Fibroblast of the aortic adventitia (primary cell): ENCODE data around the gene MCTP1. TPM values are rescaled to one million over a fixed set of nuclear protein-coding genes. Genes with fewer than 3 reads are reported as not detected.

Source experiments
- DNase-seq: peaks from one replicate; pipeline ENCODE4 v3.0.0-alpha.2; 2010; ENCODE audit warnings: low read depth
- H3K4me3 ChIP-seq: 2 replicates; pipeline ENCODE4 v1.5.1; 2011; ENCODE audit warnings: low read depth, mild to moderate bottlenecking, control low read depth, low read length, moderate library complexity
- CTCF ChIP-seq: IDR thresholded peaks from 2 replicates; pipeline ENCODE4 v1.5.1; 2011; ENCODE audit warnings: mild to moderate bottlenecking, low read length, control low read depth, inconsistent platforms; ENCODE audit not compliant: insufficient read depth
- total RNA-seq: library from RNA; depleted of rRNA; stranded (reverse); fragments of >200 nt; gene quantifications from 2 replicates; pipeline ENCODE4 v1.2.3, GENCODE V29; 2012; ENCODE audit warnings: low replicate concordance

Gene MCTP1
- total RNA-seq, 1 donor, result 7.6 TPM

- DNase-seq, result no peak
- no peak for TF ChIP-seq CTCF
These were observed 559.8 kb downstream of the MCTP1 start for GRCh38 chr5:94725142-94725541.

GRCh38 chr5:94715768-94716167, 569.1 kb downstream of the MCTP1 start:
- no peak overlapping the region for H3K4me3 ChIP-seq
- no peak for DNase-seq
- no peak for TF ChIP-seq CTCF

More at GRCh38 chr5:94725142-94725541, 559.8 kb downstream of the MCTP1 start:
- no peak overlapping the region for H3K4me3 ChIP-seq

- H3K4me3 ChIP-seq, result no peak overlapping the region
- TF ChIP-seq CTCF, result no peak
- no peak for DNase-seq
These were observed 573.1 kb downstream of the MCTP1 start for GRCh38 chr5:94711785-94712184.

GRCh38 chr5:94709277-94709676, 575.6 kb downstream of the MCTP1 start:
- no peak for TF ChIP-seq CTCF
- no peak for DNase-seq

GRCh38 chr5:94707359-94707758, 577.5 kb downstream of the MCTP1 start:
- TF ChIP-seq CTCF, result no peak
- H3K4me3 ChIP-seq, result no peak overlapping the region
- DNase-seq, result no peak

More at GRCh38 chr5:94709277-94709676, 575.6 kb downstream of the MCTP1 start:
- H3K4me3 ChIP-seq, result no peak overlapping the region

GRCh38 chr5:94705427-94705826, 579.5 kb downstream of the MCTP1 start:
- no peak for DNase-seq
- no peak for TF ChIP-seq CTCF
- no peak overlapping the region for H3K4me3 ChIP-seq

GRCh38 chr5:94702729-94703128, 582.2 kb downstream of the MCTP1 start:
- H3K4me3 ChIP-seq, result no peak overlapping the region
- DNase-seq, result no peak
- TF ChIP-seq CTCF, result no peak
